Right cardiac atrium (tissue), 5 donors: ENCODE measurements around the gene NIN. TPM values are rescaled to one million over a fixed set of nuclear protein-coding genes. Genes with fewer than 3 reads are reported as not detected.

Experiments used
- ATAC-seq, 2 donors: fragments of 200-7000 bp; cut with Tn5 transposase; one replicate each; pipeline versions ENCODE4 v1.8.0 to v1.9.1; 2020; ENCODE audit warnings: moderate library complexity in 2 of 2, mild to moderate bottlenecking in 1 of 2
- DNase-seq, 3 donors: peaks; one replicate each; pipeline ENCODE4 v3.0.0-alpha.2; 2020
- H3K27ac ChIP-seq: one replicate; pipeline ENCODE4 v1.5.1; 2013; ENCODE audit warnings: mild to moderate bottlenecking, low read length, control low read depth, moderate library complexity
- H3K27me3 ChIP-seq: one replicate; pipeline ENCODE4 v1.6.1; 2013; ENCODE audit not compliant: control insufficient read depth, insufficient read depth
- H3K4me1 ChIP-seq: one replicate; pipeline ENCODE4 v1.6.1; 2013; ENCODE audit warnings: low read length; ENCODE audit not compliant: control insufficient read depth, insufficient read depth
- H3K4me3 ChIP-seq: one replicate; pipeline ENCODE4 v1.5.1; 2013; ENCODE audit warnings: low read length, control low read depth
- H3K9me3 ChIP-seq: one replicate; pipeline ENCODE4 v1.6.1; 2013; ENCODE audit warnings: low read length; ENCODE audit not compliant: control insufficient read depth
- WGBS: extraction: QIAGEN DNeasy Blood & Tissue Kit; methylation state at CpG from one replicate; pipeline ENCODE4 v1.1.7; 2013; 5-methylcytosine and 5-hydroxymethylcytosine counted together
- intact Hi-C, 4 donors: fragments of 100-400 bp; cut with DNase I; formaldehyde crosslinking; loops; one replicate each; pipeline versions ENCODE4 v1.11.0 to v1.14.0; 2022 to 2023
- polyA plus RNA-seq: library from polyadenylated mRNA; stranded (reverse); fragments of 200-250 nt; gene quantifications from one replicate; pipeline ENCODE4 v1.2.3, GENCODE V29; 2013
- total RNA-seq, 4 donors: library from RNA; stranded (reverse); fragmentation: NEBNext Ultra II Directional; extraction: Animal tissue kit (Norgen Biotek cat#: 25700); gene quantifications; one replicate each; pipeline ENCODE4 v1.2.1, GENCODE V29; 2021
- donor health status: healthy with polysubstance abuse.
- donor health status: DM: no; HTN: yes; CAD: no.
- donor health status: DM: no; HTN: no; CAD: no.
- donor health status: DM: no; HTN: yes; CAD: no; lungs with severe emphysema.
- donor health status: DM: yes; HTN: yes; CAD: no.

NIN gene
- total and polyA plus RNA-seq, 5 donors = 24.4 to 53.2 (median 45.8) TPM

- WGBS = 46% methylated on average over 7 of the region's 7 CpGs
- Histone ChIP-seq H3K27me3 (no peaks in the 10 kb centered on the region), H3K4me3 (no peak overlapping the region), H3K27ac (no peak overlapping the region), H3K9me3 (no peaks in the 10 kb centered on the region), H3K4me1 (peaks cover 1% of the 10 kb centered on the region)
- ATAC-seq (peak; percentile 60 to 62), DNase-seq (no peak)
- intact Hi-C loops = loop anchor here in 2 of 4 donors (10.0 kb wide), 2 partner anchors 81 to 169 kb away; no protein-coding TSS in a partner anchor
Measured at GRCh38 chr14:50773632-50774541, 57.1 kb downstream of the NIN start.

DNA sequence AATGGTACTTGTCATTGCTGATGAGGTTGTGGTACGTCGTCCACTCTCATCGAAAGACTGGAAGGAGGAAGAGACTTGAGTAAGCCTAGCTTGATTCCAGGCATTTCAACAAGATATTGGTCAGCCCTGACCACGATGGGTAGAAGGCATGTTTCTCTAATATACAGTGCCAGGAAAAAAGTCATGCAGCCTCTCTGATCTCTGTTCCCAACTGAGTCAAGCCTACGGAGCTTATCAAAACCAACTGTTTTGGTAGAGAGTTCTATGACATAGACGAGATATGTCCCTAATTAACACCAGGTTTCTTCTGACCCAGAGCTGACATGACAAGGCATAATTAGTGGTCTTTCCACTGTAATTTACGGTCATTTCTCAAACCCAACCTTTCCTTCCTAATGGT is 58.5 kb downstream of the NIN start:
- H3K27ac ChIP-seq = no peak overlapping the region
- H3K9me3 ChIP-seq = no peaks in the 10 kb centered on the region
- peaks cover 3% of the 10 kb centered on the region for H3K4me1 ChIP-seq
- no peak overlapping the region for H3K4me3 ChIP-seq
- ATAC-seq = no peak
- H3K27me3 ChIP-seq = no peaks in the 10 kb centered on the region
- 68% methylated on average over 7 of the region's 7 CpGs for WGBS
- intact Hi-C loops = loop anchor here in 2 of 4 donors (10.0 kb wide), 2 partner anchors 82 to 168 kb away; no protein-coding TSS in a partner anchor
- DNase-seq = no peak

GRCh38 chr14:50770586-50770985 is 60.4 kb downstream of the NIN start:
- intact Hi-C loops = loop anchor here in 2 of 4 donors (10.0 kb wide), 2 partner anchors 84 to 166 kb away; no protein-coding TSS in a partner anchor
- Histone ChIP-seq H3K9me3 (no peaks in the 10 kb centered on the region), H3K27ac (no peak overlapping the region), H3K27me3 (no peaks in the 10 kb centered on the region), H3K4me1 (peaks cover 7% of the 10 kb centered on the region), H3K4me3 (no peak overlapping the region)
- no peak for DNase-seq
- WGBS = 94% methylated on average over 8 of the region's 8 CpGs
- no peak for ATAC-seq

DNA sequence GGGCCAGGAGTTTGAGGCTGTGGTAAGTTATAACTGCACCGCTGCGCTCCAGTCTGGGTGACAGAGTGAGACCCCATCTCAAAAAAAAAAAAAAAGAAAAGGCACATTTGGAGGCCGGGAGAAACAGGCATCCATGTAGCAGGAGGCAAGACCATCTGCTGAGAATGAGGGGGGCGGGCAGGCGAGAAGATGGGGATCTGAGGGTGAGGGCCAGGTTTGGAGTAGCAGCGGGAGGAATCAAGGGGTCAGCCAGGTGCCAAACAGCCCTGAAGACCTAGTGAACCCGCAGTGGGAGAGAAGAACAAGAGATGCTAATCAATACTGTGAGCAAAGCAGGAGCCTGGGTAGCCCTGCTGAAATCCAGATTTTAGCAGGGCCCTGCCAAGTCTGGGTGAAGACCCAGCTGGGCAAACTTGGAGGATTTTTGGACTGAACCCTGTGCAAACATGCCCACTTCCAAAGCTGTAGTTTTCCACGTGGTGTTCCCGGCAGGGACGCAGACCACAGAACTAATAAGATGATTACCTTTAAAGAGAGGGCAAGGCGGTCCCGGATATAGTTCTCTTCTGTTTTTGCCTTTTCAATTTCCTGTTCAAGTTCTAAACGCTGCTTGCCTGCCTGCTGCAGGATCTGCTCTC is 61.0 kb downstream of the NIN start:
- no peak for ATAC-seq
- intact Hi-C loops = loop anchor here in 2 of 4 donors (10.0 kb wide), 2 partner anchors 85 to 165 kb away; no protein-coding TSS in a partner anchor
- WGBS = 90% methylated on average over 13 of the region's 13 CpGs

GRCh38 chr14:50768680-50769079 is 62.3 kb downstream of the NIN start:
- no peaks in the 10 kb centered on the region for H3K27me3 ChIP-seq
- intact Hi-C loops = no loop called here
- no peak for ATAC-seq
- WGBS = 56% methylated on average over 3 of the region's 3 CpGs
- no peak for DNase-seq
- H3K9me3 ChIP-seq = no peaks in the 10 kb centered on the region
- no peak overlapping the region for H3K27ac ChIP-seq
- H3K4me1 ChIP-seq = peaks cover 7% of the 10 kb centered on the region
- no peak overlapping the region for H3K4me3 ChIP-seq

More for the DNA sequence above, 61.0 kb downstream of the NIN start:
- Histone ChIP-seq H3K27ac (no peak overlapping the region), H3K4me3 (no peak overlapping the region), H3K4me1 (peaks cover 7% of the 10 kb centered on the region), H3K9me3 (no peaks in the 10 kb centered on the region), H3K27me3 (no peaks in the 10 kb centered on the region)
- no peak for DNase-seq

- ATAC-seq = peak; percentile 54 to 60
- H3K9me3 ChIP-seq = no peaks in the 10 kb centered on the region
- H3K27ac ChIP-seq = peak overlapping the region; percentile 20
- no peak overlapping the region for H3K4me3 ChIP-seq
- WGBS = 55% methylated on average over 6 of the region's 6 CpGs
- intact Hi-C loops = no loop called here
- H3K27me3 ChIP-seq = no peaks in the 10 kb centered on the region
- peaks cover 9% of the 10 kb centered on the region for H3K4me1 ChIP-seq
- DNase-seq = no peak
Measured at GRCh38 chr14:50766338-50766886, 64.5 kb downstream of the NIN start.

DNA sequence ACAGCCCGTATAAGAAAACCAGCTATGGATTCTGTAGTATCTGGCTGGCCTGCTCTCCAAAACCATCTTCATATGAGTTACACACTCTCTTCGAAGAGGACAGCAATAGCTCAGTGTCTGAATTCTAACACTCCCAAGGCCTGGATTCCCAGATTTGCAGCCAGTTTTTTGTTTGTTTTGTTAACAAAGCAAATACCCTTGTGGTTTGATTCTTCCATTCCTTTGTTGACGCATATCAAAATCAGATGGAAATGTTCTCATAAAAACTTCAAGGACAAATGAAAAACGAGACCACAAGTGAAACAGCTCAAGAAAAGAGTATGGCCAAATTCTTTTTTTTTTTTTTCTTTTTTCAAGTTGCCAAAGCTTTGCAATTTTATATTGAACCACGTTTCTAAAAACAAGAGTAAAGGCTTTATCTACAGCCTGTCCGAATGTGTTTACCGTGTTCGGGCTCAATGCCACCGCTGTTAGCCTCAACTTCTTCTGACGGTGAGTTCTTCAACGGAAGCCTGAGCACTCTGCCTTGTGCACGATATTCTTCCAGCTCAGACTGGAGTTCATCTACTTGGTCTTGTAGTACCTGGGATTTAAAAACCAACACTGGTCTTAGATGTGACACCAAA is 67.5 kb downstream of the NIN start:
- Histone ChIP-seq H3K27me3 (no peaks in the 10 kb centered on the region), H3K27ac (peak overlapping the region; percentile 29), H3K4me3 (no peak overlapping the region), H3K4me1 (peaks cover 8% of the 10 kb centered on the region), H3K9me3 (no peaks in the 10 kb centered on the region)
- DNase-seq (no peak), ATAC-seq (no peak)
- 67% methylated on average over 12 of the region's 12 CpGs for WGBS
- intact Hi-C loops = no loop called here

- Histone ChIP-seq H3K27ac (peak overlapping the region; percentile 29), H3K27me3 (no peaks in the 10 kb centered on the region)
- ATAC-seq = no peak
Measured at GRCh38 chr14:50762931-50763300, 68.0 kb downstream of the NIN start.

DNA sequence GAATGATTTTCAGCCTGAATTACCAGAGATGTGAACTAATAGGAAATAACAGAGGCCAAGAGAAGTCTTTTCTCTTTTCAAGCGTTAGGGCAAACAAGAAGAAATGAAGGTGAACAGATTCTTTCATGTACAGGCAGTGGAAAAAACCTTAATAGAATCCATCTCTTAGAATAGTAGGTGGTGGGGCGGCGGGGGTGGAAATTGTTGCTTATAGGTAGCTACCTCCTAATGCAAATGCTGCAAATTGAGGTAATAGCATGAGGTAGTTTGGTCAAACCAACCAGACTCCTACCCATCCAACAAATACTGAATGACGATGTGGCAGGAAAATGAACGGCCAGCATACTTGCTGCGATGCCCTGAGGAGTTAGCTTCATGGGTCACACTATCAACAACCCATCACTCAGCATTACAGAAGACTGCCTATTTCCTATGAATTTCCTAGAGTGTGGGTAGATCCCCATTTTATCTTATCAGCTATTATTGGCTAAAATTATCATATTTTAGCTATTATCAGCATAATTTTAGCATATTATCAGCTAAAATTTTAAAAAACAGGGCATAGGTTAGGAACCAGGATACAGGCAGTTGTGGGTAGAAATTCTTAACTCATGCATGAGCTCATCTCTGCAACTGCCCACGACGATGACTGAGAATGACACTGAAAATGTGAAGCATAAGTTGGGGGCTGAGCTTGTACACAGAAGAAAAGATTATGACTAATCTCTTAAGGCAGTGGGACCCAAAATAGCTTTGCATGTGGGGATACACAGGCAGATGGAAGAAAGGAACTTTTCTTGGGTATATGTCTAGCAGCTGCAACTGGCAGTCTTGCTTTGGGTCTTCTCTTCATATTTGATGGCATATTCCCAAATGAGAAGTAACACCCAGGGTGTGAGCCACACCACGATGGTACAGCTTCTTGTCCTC is 68.7 kb downstream of the NIN start:
- H3K9me3 ChIP-seq = no peaks in the 10 kb centered on the region
- ATAC-seq (no peak), DNase-seq (no peak)
- peaks cover 6% of the 10 kb centered on the region for H3K4me1 ChIP-seq
- 83% methylated on average over 9 of the region's 9 CpGs for WGBS
- H3K27me3 ChIP-seq = no peaks in the 10 kb centered on the region
- intact Hi-C loops = no loop called here
- H3K27ac ChIP-seq = no peak overlapping the region
- H3K4me3 ChIP-seq = no peak overlapping the region

More at GRCh38 chr14:50762931-50763300, 68.0 kb downstream of the NIN start:
- H3K4me1 ChIP-seq = peaks cover 6% of the 10 kb centered on the region
- no peaks in the 10 kb centered on the region for H3K9me3 ChIP-seq
- no peak for DNase-seq
- intact Hi-C loops = no loop called here
- no peak overlapping the region for H3K4me3 ChIP-seq
- WGBS = 55% methylated on average over 3 of the region's 3 CpGs
